Peyer's patch (tissue), 4 donors: ENCODE measurements around the gene TMEM266. TPM values are rescaled to one million over a fixed set of nuclear protein-coding genes. Genes with fewer than 3 reads are reported as not detected.

Experiments
- DNase-seq, 3 donors: peaks; one replicate each; pipeline ENCODE4 v3.0.0-alpha.2; 2017 to 2019
- H3K27ac ChIP-seq, 4 donors: fragments of 200-600 bp; sonication (generic); one replicate each; pipeline ENCODE4 v1.5.1; 2016 to 2019
- H3K27me3 ChIP-seq, 2 donors: fragments of 200-600 bp; sonication (generic); one replicate each; pipeline ENCODE4 v1.5.1; 2019
- H3K36me3 ChIP-seq, 3 donors: fragments of 200-600 bp; sonication (generic); one replicate each; pipeline ENCODE4 v1.5.1; 2016 to 2019
- H3K4me1 ChIP-seq, 4 donors: fragments of 200-600 bp; sonication (generic); one replicate each; pipeline ENCODE4 v1.5.1; 2016 to 2019
- H3K4me3 ChIP-seq, 4 donors: fragments of 200-600 bp; sonication (generic); 1 replicate in 3 of 4; 2 replicates in 1 of 4; pipeline ENCODE4 v1.5.1; 2016 to 2019; ENCODE audit warnings: mild to moderate bottlenecking in 1 of 4
- H3K9me3 ChIP-seq, 4 donors: fragments of 200-600 bp; sonication (generic); one replicate each; pipeline ENCODE4 v1.5.1; 2016 to 2019; ENCODE audit warnings: mild to moderate bottlenecking in 1 of 4
- CTCF ChIP-seq, 6 experiments: fragments of 450-650 bp in 4 of 6; fragments of 200-600 bp in 2 of 6; sonication (generic) in 1 of 6; IDR thresholded peaks; one replicate each; pipeline ENCODE4 v1.5.1; 2017 to 2019; ENCODE audit warnings: antibody characterized with exemption in 6 of 6, mild to moderate bottlenecking in 3 of 6, moderate library complexity in 1 of 6
- POLR2A ChIP-seq, 2 donors: fragments of 450-650 bp; IDR thresholded peaks; one replicate each; pipeline ENCODE4 v1.5.1; 2017; ENCODE audit warnings: antibody characterized with exemption in 2 of 2, mild to moderate bottlenecking in 2 of 2, moderate library complexity in 2 of 2
- total RNA-seq, 4 donors: library from RNA; depleted of rRNA; stranded (reverse); fragments of >200 nt; gene quantifications; one replicate each; pipeline ENCODE4 v1.1.0, GENCODE V29; 2016

Gene TMEM266
- total RNA-seq, 4 donors from 2014 or later: not detected

DNA sequence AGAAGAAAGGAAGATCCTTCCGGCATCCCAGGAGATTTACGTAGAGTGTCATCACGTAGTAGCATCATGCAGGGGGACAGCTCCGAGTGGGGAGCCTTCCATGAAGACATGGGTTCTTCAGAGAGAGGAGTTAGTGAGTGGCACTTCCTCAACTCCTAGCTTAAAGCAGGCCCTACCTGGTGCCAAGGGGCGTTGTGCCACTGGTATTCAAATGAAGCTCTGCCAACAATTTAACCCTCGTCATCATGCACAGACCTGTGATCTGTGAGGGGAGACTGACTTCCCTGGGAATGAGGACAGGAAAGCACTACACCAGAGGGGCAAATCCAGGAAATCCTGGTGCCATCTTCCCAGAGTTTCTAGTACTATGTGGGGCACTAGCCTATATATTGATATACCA lies 59.0 kb downstream of the TMEM266 start:
- Histone ChIP-seq H3K27ac (no peak overlapping the region), H3K4me3 (no peak overlapping the region), H3K9me3 (no peaks in the 10 kb centered on the region), H3K36me3 (no peaks in the 10 kb centered on the region), H3K4me1 (no peaks in the 10 kb centered on the region), H3K27me3 (no peaks in the 10 kb centered on the region)
- TF ChIP-seq CTCF (IDR thresholded peaks at IDR 0.05) (no peak), POLR2A (IDR thresholded peaks at IDR 0.05) (no peak)
- no peak for DNase-seq

DNA sequence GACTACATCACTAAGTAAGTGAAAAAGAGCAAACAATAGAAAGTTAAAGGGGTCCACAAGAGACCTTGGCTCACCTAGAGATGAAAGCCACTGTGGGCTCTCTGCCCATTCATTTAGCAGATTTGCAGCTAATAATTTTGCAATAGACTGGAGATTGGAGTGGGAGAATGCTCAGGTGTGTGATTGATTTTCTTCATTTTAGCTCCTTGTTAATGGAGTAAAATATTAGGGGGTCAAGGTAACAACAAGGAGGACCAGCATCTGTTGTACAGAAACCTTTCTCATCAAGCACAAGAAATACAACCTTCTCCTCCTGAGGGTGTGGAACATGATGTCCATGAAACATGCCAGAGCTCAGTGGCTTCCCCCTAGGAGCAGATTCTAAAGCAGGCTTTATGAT lies 63.2 kb downstream of the TMEM266 start:
- Histone ChIP-seq H3K9me3 (no peaks in the 10 kb centered on the region), H3K36me3 (no peaks in the 10 kb centered on the region), H3K27me3 (no peaks in the 10 kb centered on the region), H3K27ac (no peak overlapping the region), H3K4me1 (no peaks in the 10 kb centered on the region), H3K4me3 (no peak overlapping the region)
- DNase-seq: no peak
- TF ChIP-seq POLR2A (IDR thresholded peaks at IDR 0.05): no peak
- no peak for TF ChIP-seq CTCF (IDR thresholded peaks at IDR 0.05)

DNA sequence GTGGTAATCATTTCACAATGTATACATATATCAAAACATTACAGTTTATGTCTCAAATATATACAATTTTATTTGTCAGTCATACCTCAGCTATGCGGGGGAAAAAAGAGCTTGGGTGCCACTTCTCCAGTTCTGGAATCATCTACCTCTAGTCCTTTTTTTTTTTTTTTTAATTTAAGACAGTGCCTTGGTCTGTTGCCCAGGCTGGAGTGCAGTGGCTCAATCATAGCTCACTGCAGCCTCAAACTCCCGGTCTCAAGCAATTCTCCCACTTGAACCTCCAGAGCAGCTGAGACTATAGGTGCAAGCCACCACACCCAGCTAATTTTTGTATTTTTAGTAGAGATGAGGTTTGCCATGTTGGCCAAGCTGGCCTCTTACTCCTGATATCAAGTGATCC lies 67.4 kb downstream of the TMEM266 start:
- no peaks in the 10 kb centered on the region for H3K9me3 ChIP-seq
- TF ChIP-seq CTCF (IDR thresholded peaks at IDR 0.05) (no peak), POLR2A (IDR thresholded peaks at IDR 0.05) (no peak)
- no peaks in the 10 kb centered on the region for H3K4me1 ChIP-seq
- DNase-seq: no peak
- H3K27ac ChIP-seq: no peak overlapping the region
- no peaks in the 10 kb centered on the region for H3K27me3 ChIP-seq
- no peaks in the 10 kb centered on the region for H3K36me3 ChIP-seq
- no peak overlapping the region for H3K4me3 ChIP-seq

GRCh38 chr15:76127880-76128279 lies 68.1 kb downstream of the TMEM266 start:
- no peaks in the 10 kb centered on the region for H3K27me3 ChIP-seq
- no peaks in the 10 kb centered on the region for H3K4me1 ChIP-seq
- no peaks in the 10 kb centered on the region for H3K36me3 ChIP-seq
- H3K4me3 ChIP-seq: no peak overlapping the region
- no peak for DNase-seq
- no peaks in the 10 kb centered on the region for H3K9me3 ChIP-seq
- H3K27ac ChIP-seq: no peak overlapping the region
- no peak for TF ChIP-seq POLR2A (IDR thresholded peaks at IDR 0.05)
- no peak for TF ChIP-seq CTCF (IDR thresholded peaks at IDR 0.05)

GRCh38 chr15:76134537-76134936 lies 74.8 kb downstream of the TMEM266 start:
- no peaks in the 10 kb centered on the region for H3K36me3 ChIP-seq
- no peak for TF ChIP-seq CTCF (IDR thresholded peaks at IDR 0.05)
- no peak for TF ChIP-seq POLR2A (IDR thresholded peaks at IDR 0.05)
- H3K4me3 ChIP-seq: no peak overlapping the region
- H3K27me3 ChIP-seq: no peaks in the 10 kb centered on the region
- peaks cover 0 to 3% (median 0%) of the 10 kb centered on the region in 4 donors for H3K4me1 ChIP-seq
- DNase-seq: no peak
- no peaks in the 10 kb centered on the region for H3K9me3 ChIP-seq
- no peak overlapping the region for H3K27ac ChIP-seq

DNA sequence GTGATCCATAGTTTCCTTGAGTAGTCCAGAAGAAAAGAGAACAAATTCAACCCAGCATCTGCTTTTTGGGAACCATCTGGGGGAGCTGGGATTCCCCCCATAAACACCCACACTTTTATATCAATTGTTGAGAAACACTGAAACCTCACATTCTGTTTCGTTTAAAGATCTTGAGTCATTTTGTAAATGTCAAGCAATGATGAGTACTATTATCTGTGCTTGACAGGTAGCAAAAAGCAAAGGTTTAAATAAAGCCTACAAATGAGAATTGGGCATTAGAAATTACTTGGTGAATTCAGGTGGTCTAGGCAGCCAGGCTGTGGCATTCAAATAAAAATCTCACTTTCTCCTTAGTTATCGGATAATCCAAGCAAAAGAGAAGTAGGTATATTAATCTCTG lies 75.7 kb downstream of the TMEM266 start:
- Histone ChIP-seq H3K36me3 (no peaks in the 10 kb centered on the region), H3K9me3 (no peaks in the 10 kb centered on the region), H3K27ac (no peak overlapping the region), H3K4me3 (no peak overlapping the region), H3K4me1 (peaks cover 0 to 13% (median 0%) of the 10 kb centered on the region in 4 donors), H3K27me3 (no peaks in the 10 kb centered on the region)
- no peak for DNase-seq
- TF ChIP-seq CTCF (IDR thresholded peaks at IDR 0.05): no peak
- TF ChIP-seq POLR2A (IDR thresholded peaks at IDR 0.05): no peak
